Neural progenitor cell (in vitro differentiated cells): ENCODE data around the gene ABLIM2.

ENCODE experiments used
- CTCF ChIP-seq: fragments of 200-600 bp; sonication (generic); IDR thresholded peaks from 2 replicates; pipeline ENCODE4 v1.5.1; 2017; ENCODE audit warnings: antibody characterized with exemption, mild to moderate bottlenecking
- EZH2 ChIP-seq: fragments of 200-600 bp; sonication (generic); IDR thresholded peaks from 2 replicates; pipeline ENCODE4 v1.6.1; 2017; ENCODE audit warnings: antibody characterized with exemption, mild to moderate bottlenecking, moderate library complexity
- EZH2phosphoT487 ChIP-seq: fragments of 200-600 bp; sonication (generic); IDR thresholded peaks from 2 replicates; pipeline ENCODE4 v1.6.1; 2017; ENCODE audit warnings: antibody characterized with exemption

GRCh38 chr4:7974425-7974824 lies 184.2 kb downstream of the ABLIM2 start:
- TF ChIP-seq CTCF (no peak), EZH2 (no peak), EZH2phosphoT487 (no peak)
